HepG2 (cell line): Measurements from ENCODE around the gene DHX30. TPM values are rescaled to one million over a fixed set of nuclear protein-coding genes. Genes with fewer than 3 reads are reported as not detected.
A peak's percentile ranks its signal among the peaks of the same experiment; 100 is the strongest.

ENCODE experiments used
- FOXA1 ChIP-seq, 2 experiments: fragments of 450-650 bp in 1 of 2; sonication (generic) in 1 of 2; formaldehyde crosslinking in 1 of 2; IDR thresholded peaks; 2 replicates each; pipeline versions ENCODE4 v1.4.0 to v1.6.1; 2016 to 2020; ENCODE audit warnings: missing genetic modification reagents in 1 of 2
- KLF12 ChIP-seq: sonication (generic); formaldehyde crosslinking; IDR thresholded peaks from 2 replicates; pipeline ENCODE4 v1.4.0; 2020; ENCODE audit warnings: missing genetic modification reagents, borderline replicate concordance
- RFX1 ChIP-seq: fragments of 450-650 bp; IDR thresholded peaks from 2 replicates; pipeline ENCODE4 v1.6.1; 2017
- ZBTB3 ChIP-seq: sonication (generic); formaldehyde crosslinking; IDR thresholded peaks from 2 replicates; pipeline ENCODE4 v1.4.0; 2020; ENCODE audit warnings: low read depth, mild to moderate bottlenecking, moderate library complexity, missing genetic modification reagents, borderline replicate concordance
- ZIK1 ChIP-seq: sonication (generic); formaldehyde crosslinking; IDR thresholded peaks from 2 replicates; pipeline ENCODE4 v1.5.0; 2020; ENCODE audit warnings: mild to moderate bottlenecking, low read depth, missing genetic modification reagents, borderline replicate concordance
- ZNF484 ChIP-seq: sonication (generic); formaldehyde crosslinking; IDR thresholded peaks from 2 replicates; pipeline ENCODE4 v1.5.1; 2020; ENCODE audit warnings: mild to moderate bottlenecking, low read depth, missing genetic modification reagents, borderline replicate concordance
- ZNF546 ChIP-seq: sonication (generic); formaldehyde crosslinking; conservative IDR thresholded peaks from 2 replicates; pipeline ENCODE4 v1.8.1; 2023; ENCODE audit warnings: mild to moderate bottlenecking, missing genetic modification reagents
- ZNF788 ChIP-seq: sonication (generic); formaldehyde crosslinking; IDR thresholded peaks from 2 replicates; pipeline ENCODE4 v1.5.0; 2020; ENCODE audit warnings: mild to moderate bottlenecking, missing genetic modification reagents, borderline replicate concordance
- polyA plus RNA-seq, 8 experiments: library from polyadenylated mRNA; depleted of rRNA in 3 of 8; stranded (reverse) in 7 of 8; unstranded in 1 of 8; fragments of >200 nt; fragmentation: Illumina TruSeq in 4 of 8; extraction: Trizol in 4 of 8; gene quantifications; 2 replicates each; pipeline versions ENCODE4 v1.2.1 to v1.2.3, GENCODE V29; 2011 to 2016; ENCODE audit warnings: low read depth in 4 of 8, missing spikeins in 1 of 8, mixed read lengths in 1 of 8; ENCODE audit not compliant: insufficient read depth in 1 of 8
- total RNA-seq, 5 experiments: library from RNA; depleted of rRNA; stranded (reverse); fragments of >200 nt; fragmentation: Illumina TruSeq; extraction: Trizol; gene quantifications; 2 replicates each; pipeline ENCODE4 v1.2.3, GENCODE V29; 2016; ENCODE audit warnings: low read depth in 1 of 5
- TF ChIP-seq, protein P1 (sequence below): sonication (generic); formaldehyde crosslinking; IDR thresholded peaks from 2 replicates; pipeline ENCODE4 v1.5.0; 2020; ENCODE audit warnings: mild to moderate bottlenecking, missing genetic modification reagents
- TF ChIP-seq, protein P2 (sequence below): sonication (generic); formaldehyde crosslinking; IDR thresholded peaks from 2 replicates; pipeline ENCODE4 v1.4.0; 2020; ENCODE audit warnings: missing genetic modification reagents, borderline replicate concordance
- TF ChIP-seq, protein P3 (sequence below): sonication (generic); formaldehyde crosslinking; IDR thresholded peaks from 2 replicates; pipeline ENCODE4 v1.8.1; 2023; ENCODE audit warnings: mild to moderate bottlenecking, inconsistent platforms, moderate library complexity, missing genetic modification reagents, borderline replicate concordance
- TF ChIP-seq, protein P4 (sequence below): sonication (generic); formaldehyde crosslinking; IDR thresholded peaks from 2 replicates; pipeline ENCODE4 v1.4.0; 2020; ENCODE audit warnings: mild to moderate bottlenecking, missing genetic modification reagents, borderline replicate concordance
- TF ChIP-seq, protein P5 (sequence below): sonication (generic); formaldehyde crosslinking; IDR thresholded peaks from 2 replicates; pipeline ENCODE4 v1.4.0; 2020; ENCODE audit warnings: missing genetic modification reagents
- TF ChIP-seq, protein P6 (sequence below): sonication (generic); formaldehyde crosslinking; IDR thresholded peaks from 2 replicates; pipeline ENCODE4 v1.8.0; 2022; ENCODE audit warnings: mild to moderate bottlenecking, missing genetic modification reagents; ENCODE audit not compliant: insufficient replicate concordance

The DHX30 gene
- total and polyA plus RNA-seq, 2 of the 13 experiments (the other 11 are each of a cell fraction or from before 2014, with no cell fraction given), result 30.6 to 59.4 TPM

DNA sequence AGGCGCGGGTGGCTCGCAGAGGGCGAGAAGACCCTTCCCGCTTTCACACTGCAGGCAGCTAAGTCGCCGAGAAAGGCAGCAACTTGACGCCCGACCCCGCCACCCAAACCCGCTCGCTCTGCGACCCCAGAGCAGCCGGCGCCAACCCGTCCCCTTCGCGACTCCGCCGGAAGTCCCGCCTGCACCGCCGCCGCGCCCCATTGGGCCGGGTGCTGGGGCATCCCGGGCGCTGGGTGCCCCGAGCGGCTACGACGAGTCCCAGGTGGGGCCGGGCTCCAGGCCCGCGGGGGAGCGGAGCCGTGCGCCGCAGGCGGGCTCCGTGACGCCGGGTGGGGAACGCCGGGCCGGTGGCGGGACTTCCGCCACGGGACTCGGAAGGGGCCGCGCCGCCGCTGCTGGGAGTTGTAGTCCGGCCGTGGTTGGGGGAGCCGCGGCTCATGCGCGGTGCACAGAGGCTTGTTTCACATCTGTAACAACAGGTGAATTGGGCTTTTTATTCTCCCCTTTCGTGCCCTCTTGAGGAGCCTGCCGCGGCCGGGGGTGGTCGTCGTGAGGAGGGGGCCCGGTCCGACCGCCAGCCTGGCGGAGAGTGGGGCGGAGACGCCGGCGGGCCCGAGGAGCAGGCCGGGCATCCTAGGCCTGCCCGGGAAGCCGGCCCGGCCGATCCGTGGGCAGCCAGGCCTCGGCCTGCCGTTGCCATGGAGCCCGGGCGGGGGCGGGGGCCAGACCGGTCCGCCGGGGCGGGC, at the start of gene DHX30 (continued):
- TF ChIP-seq, protein P1, sequence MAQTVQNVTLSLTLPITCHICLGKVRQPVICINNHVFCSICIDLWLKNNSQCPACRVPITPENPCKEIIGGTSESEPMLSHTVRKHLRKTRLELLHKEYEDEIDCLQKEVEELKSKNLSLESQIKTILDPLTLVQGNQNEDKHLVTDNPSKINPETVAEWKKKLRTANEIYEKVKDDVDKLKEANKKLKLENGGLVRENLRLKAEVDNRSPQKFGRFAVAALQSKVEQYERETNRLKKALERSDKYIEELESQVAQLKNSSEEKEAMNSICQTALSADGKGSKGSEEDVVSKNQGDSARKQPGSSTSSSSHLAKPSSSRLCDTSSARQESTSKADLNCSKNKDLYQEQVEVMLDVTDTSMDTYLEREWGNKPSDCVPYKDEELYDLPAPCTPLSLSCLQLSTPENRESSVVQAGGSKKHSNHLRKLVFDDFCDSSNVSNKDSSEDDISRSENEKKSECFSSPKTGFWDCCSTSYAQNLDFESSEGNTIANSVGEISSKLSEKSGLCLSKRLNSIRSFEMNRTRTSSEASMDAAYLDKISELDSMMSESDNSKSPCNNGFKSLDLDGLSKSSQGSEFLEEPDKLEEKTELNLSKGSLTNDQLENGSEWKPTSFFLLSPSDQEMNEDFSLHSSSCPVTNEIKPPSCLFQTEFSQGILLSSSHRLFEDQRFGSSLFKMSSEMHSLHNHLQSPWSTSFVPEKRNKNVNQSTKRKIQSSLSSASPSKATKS, result no peak
- no peak for TF ChIP-seq ZNF484
- TF ChIP-seq, protein P2, sequence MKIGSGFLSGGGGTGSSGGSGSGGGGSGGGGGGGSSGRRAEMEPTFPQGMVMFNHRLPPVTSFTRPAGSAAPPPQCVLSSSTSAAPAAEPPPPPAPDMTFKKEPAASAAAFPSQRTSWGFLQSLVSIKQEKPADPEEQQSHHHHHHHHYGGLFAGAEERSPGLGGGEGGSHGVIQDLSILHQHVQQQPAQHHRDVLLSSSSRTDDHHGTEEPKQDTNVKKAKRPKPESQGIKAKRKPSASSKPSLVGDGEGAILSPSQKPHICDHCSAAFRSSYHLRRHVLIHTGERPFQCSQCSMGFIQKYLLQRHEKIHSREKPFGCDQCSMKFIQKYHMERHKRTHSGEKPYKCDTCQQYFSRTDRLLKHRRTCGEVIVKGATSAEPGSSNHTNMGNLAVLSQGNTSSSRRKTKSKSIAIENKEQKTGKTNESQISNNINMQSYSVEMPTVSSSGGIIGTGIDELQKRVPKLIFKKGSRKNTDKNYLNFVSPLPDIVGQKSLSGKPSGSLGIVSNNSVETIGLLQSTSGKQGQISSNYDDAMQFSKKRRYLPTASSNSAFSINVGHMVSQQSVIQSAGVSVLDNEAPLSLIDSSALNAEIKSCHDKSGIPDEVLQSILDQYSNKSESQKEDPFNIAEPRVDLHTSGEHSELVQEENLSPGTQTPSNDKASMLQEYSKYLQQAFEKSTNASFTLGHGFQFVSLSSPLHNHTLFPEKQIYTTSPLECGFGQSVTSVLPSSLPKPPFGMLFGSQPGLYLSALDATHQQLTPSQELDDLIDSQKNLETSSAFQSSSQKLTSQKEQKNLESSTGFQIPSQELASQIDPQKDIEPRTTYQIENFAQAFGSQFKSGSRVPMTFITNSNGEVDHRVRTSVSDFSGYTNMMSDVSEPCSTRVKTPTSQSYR (CRISPR knock-in tag), result no peak; the same call in 1 of the 2 replicates
- TF ChIP-seq ZNF788 (CRISPR knock-in tag), result no peak; the same call in 1 of the 2 replicates
- TF ChIP-seq ZNF546, result peak; percentile 35; the same call in 1 of the 2 replicates
- TF ChIP-seq FOXA1 (IDR thresholded peaks at IDR 0.05), result no peak
- peak; percentile 40; the same call in 1 of the 2 replicates for TF ChIP-seq FOXA1 (CRISPR knock-in tag; IDR thresholded peaks at IDR 0.05)
- TF ChIP-seq, protein P3, sequence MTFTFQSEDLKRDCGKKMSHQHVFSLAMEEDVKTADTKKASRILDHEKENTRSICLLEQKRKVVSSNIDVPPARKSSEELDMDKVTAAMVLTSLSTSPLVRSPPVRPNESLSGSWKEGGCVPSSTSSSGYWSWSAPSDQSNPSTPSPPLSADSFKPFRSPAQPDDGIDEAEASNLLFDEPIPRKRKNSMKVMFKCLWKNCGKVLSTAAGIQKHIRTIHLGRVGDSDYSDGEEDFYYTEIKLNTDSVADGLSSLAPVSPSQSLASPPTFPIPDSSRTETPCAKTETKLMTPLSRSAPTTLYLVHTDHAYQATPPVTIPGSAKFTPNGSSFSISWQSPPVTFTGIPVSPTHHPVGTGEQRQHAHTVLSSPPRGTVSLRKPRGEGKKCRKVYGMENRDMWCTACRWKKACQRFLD, result no peak; the same call in 1 of the 2 replicates
- TF ChIP-seq, protein P4, sequence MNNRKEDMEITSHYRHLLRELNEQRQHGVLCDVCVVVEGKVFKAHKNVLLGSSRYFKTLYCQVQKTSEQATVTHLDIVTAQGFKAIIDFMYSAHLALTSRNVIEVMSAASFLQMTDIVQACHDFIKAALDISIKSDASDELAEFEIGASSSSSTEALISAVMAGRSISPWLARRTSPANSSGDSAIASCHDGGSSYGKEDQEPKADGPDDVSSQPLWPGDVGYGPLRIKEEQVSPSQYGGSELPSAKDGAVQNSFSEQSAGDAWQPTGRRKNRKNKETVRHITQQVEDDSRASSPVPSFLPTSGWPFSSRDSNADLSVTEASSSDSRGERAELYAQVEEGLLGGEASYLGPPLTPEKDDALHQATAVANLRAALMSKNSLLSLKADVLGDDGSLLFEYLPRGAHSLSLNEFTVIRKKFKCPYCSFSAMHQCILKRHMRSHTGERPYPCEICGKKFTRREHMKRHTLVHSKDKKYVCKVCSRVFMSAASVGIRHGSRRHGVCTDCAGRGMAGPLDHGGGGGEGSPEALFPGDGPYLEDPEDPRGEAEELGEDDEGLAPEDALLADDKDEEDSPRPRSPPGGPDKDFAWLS, result no peak
- TF ChIP-seq RFX1, result peak; percentile 76; the same call in 1 of the 2 replicates
- TF ChIP-seq, protein P5, sequence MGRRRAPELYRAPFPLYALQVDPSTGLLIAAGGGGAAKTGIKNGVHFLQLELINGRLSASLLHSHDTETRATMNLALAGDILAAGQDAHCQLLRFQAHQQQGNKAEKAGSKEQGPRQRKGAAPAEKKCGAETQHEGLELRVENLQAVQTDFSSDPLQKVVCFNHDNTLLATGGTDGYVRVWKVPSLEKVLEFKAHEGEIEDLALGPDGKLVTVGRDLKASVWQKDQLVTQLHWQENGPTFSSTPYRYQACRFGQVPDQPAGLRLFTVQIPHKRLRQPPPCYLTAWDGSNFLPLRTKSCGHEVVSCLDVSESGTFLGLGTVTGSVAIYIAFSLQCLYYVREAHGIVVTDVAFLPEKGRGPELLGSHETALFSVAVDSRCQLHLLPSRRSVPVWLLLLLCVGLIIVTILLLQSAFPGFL (CRISPR knock-in tag), result no peak
- TF ChIP-seq, protein P6, sequence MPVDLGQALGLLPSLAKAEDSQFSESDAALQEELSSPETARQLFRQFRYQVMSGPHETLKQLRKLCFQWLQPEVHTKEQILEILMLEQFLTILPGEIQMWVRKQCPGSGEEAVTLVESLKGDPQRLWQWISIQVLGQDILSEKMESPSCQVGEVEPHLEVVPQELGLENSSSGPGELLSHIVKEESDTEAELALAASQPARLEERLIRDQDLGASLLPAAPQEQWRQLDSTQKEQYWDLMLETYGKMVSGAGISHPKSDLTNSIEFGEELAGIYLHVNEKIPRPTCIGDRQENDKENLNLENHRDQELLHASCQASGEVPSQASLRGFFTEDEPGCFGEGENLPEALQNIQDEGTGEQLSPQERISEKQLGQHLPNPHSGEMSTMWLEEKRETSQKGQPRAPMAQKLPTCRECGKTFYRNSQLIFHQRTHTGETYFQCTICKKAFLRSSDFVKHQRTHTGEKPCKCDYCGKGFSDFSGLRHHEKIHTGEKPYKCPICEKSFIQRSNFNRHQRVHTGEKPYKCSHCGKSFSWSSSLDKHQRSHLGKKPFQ, result peak; percentile 60
- TF ChIP-seq ZBTB3 (CRISPR knock-in tag), result 0 out of 2 replicates have a peak, but pooled peaks have one; percentile 20
- peak; percentile 83; the same call in 1 of the 2 replicates for TF ChIP-seq KLF12 (CRISPR knock-in tag)
- TF ChIP-seq ZIK1 (CRISPR knock-in tag), result peak; percentile 28; the same call in 1 of the 2 replicates
